Coronary artery (tissue), 2 donors: ENCODE measurements around the gene KRT82.

Experiments
- DNase-seq: peaks from one replicate; pipeline ENCODE4 v3.0.0-alpha.2; 2017; ENCODE audit warnings: low spot score
- H3K27ac ChIP-seq, 2 donors: fragments of 200-600 bp; sonication (generic); one replicate each; pipeline ENCODE4 v1.5.1; 2016 to 2019
- H3K4me3 ChIP-seq: fragments of 200-600 bp; sonication (generic); 2 replicates; pipeline ENCODE4 v1.5.1; 2016; ENCODE audit warnings: mild to moderate bottlenecking, moderate library complexity
- CTCF ChIP-seq: fragments of 200-600 bp; sonication (generic); IDR thresholded peaks from one replicate; pipeline ENCODE4 v1.5.1; 2019; ENCODE audit warnings: antibody characterized with exemption

The KRT82 gene

GRCh38 chr12:52371716-52372115 is 34.4 kb downstream of the KRT82 start:
- no peak overlapping the region for H3K4me3 ChIP-seq
- H3K27ac ChIP-seq = peak overlapping the region; percentile 75 to 88
- no peak for TF ChIP-seq CTCF
- DNase-seq = no peak

GRCh38 chr12:52370926-52371608 is 35.1 kb downstream of the KRT82 start:
- no peak for TF ChIP-seq CTCF
- Histone ChIP-seq H3K4me3 (no peak overlapping the region), H3K27ac (peak overlapping the region; percentile 75 to 88)
- peak; percentile 89 for DNase-seq

- H3K27ac ChIP-seq = no peak overlapping the region
- no peak for TF ChIP-seq CTCF
- H3K4me3 ChIP-seq = no peak overlapping the region
- DNase-seq = no peak
Observed at GRCh38 chr12:52369809-52370208, 36.3 kb downstream of the KRT82 start.

GRCh38 chr12:52369211-52369610 is 36.9 kb downstream of the KRT82 start:
- H3K27ac ChIP-seq = no peak overlapping the region
- no peak for TF ChIP-seq CTCF
- DNase-seq = no peak
- no peak overlapping the region for H3K4me3 ChIP-seq

- no peak overlapping the region for H3K27ac ChIP-seq
- H3K4me3 ChIP-seq = no peak overlapping the region
- no peak for TF ChIP-seq CTCF
- no peak for DNase-seq
Observed at GRCh38 chr12:52368508-52368907, 37.6 kb downstream of the KRT82 start.

GRCh38 chr12:52367876-52368275 is 38.3 kb downstream of the KRT82 start:
- Histone ChIP-seq H3K4me3 (no peak overlapping the region), H3K27ac (no peak overlapping the region)
- DNase-seq = no peak
- no peak for TF ChIP-seq CTCF

GRCh38 chr12:52366738-52367485 is 39.2 kb downstream of the KRT82 start, which contains the start of gene KRT85:
Gene KRT85, minus strand, starts transcription at chr12:52367481. Its CDS starts 76 bp downstream, at chr12:52367405.
- Histone ChIP-seq H3K27ac (no peak within 1 kb of the TSS), H3K4me3 (no peak within 1 kb of the TSS)
- TF ChIP-seq CTCF = no peak
- no peak for DNase-seq
